Skeletal muscle tissue (tissue), 4 donors: ENCODE data around the gene MALL. TPM values are rescaled to one million over a fixed set of nuclear protein-coding genes. Genes with fewer than 3 reads are reported as not detected.
"Not testable (repeated sequence)": the region's sequence is repeated elsewhere in the genome, so short reads cannot be mapped to it uniquely, and the experiment has no call there.

Experiments used
- H3K27ac ChIP-seq: one replicate; pipeline ENCODE4 v1.7.0; 2013; ENCODE audit warnings: mild to moderate bottlenecking, low read depth, low read length, inconsistent platforms
- H3K27me3 ChIP-seq, 3 donors: one replicate each; pipeline ENCODE4 v1.7.0; 2013; ENCODE audit warnings: low read length in 3 of 3; ENCODE audit not compliant: control insufficient read depth in 3 of 3, insufficient read depth in 3 of 3
- H3K36me3 ChIP-seq, 3 donors: one replicate each; pipeline ENCODE4 v1.7.0; 2013; ENCODE audit warnings: low read length in 3 of 3; ENCODE audit not compliant: control insufficient read depth in 3 of 3, insufficient read depth in 3 of 3
- H3K4me1 ChIP-seq, 3 donors: one replicate each; pipeline ENCODE4 v1.7.0; 2013; ENCODE audit warnings: low read length in 3 of 3, mild to moderate bottlenecking in 3 of 3; ENCODE audit not compliant: control insufficient read depth in 3 of 3, insufficient read depth in 3 of 3
- H3K4me3 ChIP-seq, 3 donors: one replicate each; pipeline ENCODE4 v1.7.0; 2013; ENCODE audit warnings: low read length in 3 of 3
- H3K9ac ChIP-seq, 3 donors: one replicate each; pipeline ENCODE4 v1.7.0; 2013; ENCODE audit warnings: low read length in 3 of 3, mild to moderate bottlenecking in 3 of 3, moderate library complexity in 2 of 3, low read depth in 1 of 3
- H3K9me3 ChIP-seq, 3 donors: one replicate each; pipeline ENCODE4 v1.7.0; 2013; ENCODE audit warnings: low read length in 3 of 3; ENCODE audit not compliant: control insufficient read depth in 3 of 3
- total RNA-seq: library from RNA; depleted of rRNA; stranded (reverse); fragments of >200 nt; gene quantifications from one replicate; pipeline ENCODE4 v1.2.3, GENCODE V29; 2014
- donor health status: Osteomylitis.

The MALL gene
- total RNA-seq, 1 donor from 2014 or later: 8.9 TPM

DNA sequence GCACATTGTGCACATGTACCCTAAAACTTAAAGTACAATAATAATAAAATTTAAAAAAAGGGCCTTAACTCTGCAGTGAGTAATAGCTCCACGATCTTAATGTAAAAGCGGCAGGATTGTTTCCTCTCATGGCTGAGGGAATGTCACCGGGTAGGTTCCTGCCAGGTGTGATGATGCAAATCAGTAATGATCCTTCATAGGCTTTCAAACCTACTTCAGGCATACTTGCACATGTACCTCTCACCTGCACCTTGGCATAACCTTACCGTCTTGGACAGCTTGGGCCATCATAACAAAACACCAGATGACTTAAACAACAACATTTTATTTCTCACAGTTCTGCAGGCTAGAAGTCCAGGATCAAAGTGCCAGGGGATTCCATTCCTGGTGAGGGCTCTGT is 39.7 kb downstream of the MALL start:
- H3K36me3 ChIP-seq, H3K27me3 ChIP-seq, H3K9me3 ChIP-seq, H3K27ac ChIP-seq, H3K4me3 ChIP-seq, H3K9ac ChIP-seq, H3K4me1 ChIP-seq: not testable (repeated sequence)

DNA sequence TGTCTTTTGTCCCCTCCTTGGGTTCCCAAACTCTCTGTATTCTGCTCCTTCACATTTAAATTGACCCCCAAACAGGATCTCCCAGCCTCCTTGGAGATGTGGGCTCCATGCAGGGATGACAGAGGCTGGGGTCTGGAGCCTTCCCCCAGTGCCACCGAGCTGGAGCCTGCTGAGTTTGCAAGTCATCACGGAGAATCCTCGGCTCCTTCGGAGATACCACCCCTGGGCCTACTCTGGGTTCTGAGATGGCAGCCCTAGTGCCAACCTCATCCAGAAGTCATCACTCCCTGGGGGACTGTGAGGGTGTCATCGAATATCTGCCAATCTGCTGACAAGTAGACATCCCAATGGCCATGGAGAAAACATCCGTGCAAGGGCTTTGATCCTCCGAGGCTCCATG is 45.8 kb downstream of the MALL start:
- not testable (repeated sequence) for H3K9ac ChIP-seq, H3K36me3 ChIP-seq, H3K27ac ChIP-seq, H3K9me3 ChIP-seq, H3K4me1 ChIP-seq, H3K27me3 ChIP-seq, H3K4me3 ChIP-seq

DNA sequence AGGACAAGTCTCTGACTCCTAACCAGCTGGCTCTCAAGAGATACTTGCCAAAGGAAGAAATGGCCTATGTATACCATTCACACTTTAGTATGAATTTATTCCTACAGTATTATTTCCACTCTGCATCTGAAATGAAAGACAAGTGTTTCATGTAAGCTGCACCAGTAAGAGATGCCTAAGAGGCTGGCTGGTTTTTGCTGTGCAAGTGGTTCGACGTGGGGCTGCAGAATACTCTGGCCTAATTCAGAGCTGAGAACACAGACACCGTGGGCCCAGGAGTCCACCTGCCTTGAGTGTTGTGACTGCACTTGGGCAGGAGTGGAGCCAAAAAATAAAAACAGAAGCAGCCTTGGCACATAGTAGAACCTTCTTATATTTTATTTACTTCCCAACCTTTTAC is 47.5 kb downstream of the MALL start:
- not testable (repeated sequence) for H3K27ac ChIP-seq, H3K4me1 ChIP-seq, H3K27me3 ChIP-seq

DNA sequence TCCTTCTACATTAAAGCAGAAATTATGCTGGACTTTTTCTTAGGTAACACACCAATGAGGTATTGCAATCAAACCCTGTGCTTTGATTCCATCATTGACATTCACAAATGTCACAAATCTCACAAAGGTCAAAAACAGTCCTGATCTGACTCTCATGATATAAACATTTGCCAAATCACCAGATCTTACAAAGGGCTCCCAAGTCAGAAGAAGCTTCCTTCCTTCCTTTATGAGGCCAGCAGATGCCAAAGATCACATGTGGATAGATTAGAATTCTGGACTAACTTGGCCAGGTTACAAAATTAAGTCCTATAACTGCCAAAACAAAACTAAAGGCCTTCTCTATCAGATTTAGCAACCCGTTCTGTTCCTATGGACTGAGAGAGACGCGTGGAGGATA is 53.3 kb downstream of the MALL start:
- H3K9me3 ChIP-seq, H3K27me3 ChIP-seq, H3K36me3 ChIP-seq, H3K9ac ChIP-seq, H3K4me3 ChIP-seq, H3K4me1 ChIP-seq, H3K27ac ChIP-seq: not testable (repeated sequence)

More for the DNA sequence above, 47.5 kb downstream of the MALL start:
- not testable (repeated sequence) for H3K9me3 ChIP-seq, H3K9ac ChIP-seq, H3K36me3 ChIP-seq, H3K4me3 ChIP-seq

DNA sequence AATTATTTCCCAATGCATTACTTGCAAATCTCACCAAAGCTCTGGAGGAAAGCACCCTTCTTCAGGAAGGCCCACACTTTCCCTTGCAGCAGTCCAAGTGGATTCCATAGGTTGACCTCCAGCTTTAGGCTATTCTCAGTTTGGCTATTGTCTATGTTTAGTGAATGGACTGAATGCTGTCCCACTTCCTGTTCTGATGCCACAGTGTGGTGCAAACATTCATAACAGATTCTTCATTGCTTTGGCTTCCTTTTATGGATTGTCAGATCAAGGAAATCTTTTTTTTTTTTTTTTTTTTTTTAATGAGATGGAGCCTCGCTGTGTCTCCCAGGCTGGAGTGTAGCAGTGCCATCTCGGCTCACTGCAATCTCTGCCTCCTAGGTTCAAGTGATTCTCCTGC is 55.1 kb downstream of the MALL start:
- not testable (repeated sequence) for H3K36me3 ChIP-seq, H3K9me3 ChIP-seq, H3K27ac ChIP-seq, H3K4me3 ChIP-seq, H3K27me3 ChIP-seq, H3K9ac ChIP-seq, H3K4me1 ChIP-seq

DNA sequence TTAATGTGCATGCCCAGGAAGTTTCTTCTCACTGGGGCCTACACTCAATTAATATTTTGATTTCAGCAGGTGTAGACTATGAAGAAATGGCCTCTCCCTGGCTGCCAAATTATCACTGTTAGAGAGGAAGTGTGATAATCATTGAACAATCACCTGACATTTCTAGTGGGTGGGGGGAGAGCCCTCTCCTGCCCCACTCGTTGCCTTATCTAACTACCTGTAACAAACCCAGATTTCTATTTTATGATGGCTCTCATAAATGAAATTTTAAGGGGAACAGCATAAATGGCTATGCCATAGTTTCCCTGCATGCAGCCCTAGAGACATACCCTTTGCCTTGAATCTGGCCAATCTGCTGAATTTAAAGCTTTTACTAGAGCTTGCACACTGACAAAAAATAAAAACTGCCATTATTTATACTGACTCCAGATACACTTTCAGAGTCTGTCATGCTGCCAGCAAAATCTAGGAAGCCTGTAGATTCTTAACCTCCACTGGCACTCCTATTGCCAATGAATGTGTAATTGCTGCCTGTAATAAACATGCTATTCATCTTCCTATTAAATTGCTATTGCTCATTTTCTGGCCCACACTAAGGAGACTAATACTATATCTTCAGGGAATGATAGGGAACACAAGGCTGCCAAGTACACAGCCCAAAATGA is 55.8 kb downstream of the MALL start:
- not testable (repeated sequence) for H3K27me3 ChIP-seq, H3K36me3 ChIP-seq, H3K4me1 ChIP-seq, H3K9me3 ChIP-seq, H3K27ac ChIP-seq, H3K9ac ChIP-seq, H3K4me3 ChIP-seq

DNA sequence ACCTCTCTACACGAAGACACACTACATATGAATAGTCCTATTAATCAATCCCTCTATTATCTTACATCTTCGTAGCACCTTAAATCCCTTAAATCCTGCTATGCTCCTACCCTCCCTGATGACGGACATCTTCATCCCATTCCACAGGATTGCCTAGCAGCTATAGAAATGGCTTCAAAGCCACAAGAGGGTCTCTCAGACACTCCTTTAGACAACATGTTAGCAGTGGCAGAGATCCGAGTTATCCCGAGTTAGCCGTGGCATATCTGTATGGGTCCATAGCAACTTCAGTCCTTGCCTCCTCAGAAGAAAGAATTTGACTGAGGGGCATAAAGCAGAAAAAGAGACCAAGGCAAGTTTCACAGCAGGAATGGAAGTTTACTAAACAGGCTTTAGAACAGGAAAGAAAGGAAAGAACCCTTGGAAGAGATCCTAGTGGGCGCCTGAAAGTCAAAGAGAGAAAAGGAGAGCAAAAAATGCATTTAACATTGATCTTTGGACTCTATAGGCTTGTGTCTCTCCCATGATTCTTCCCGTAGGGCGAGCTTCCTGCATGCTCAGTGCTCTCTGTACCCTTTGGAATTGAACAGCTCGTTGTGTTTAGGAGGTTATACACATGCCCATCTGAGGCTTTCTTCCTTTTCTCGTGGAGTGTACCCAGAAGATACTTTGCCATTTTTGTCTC is 56.5 kb downstream of the MALL start:
- H3K27me3 ChIP-seq, H3K4me1 ChIP-seq, H3K9ac ChIP-seq, H3K9me3 ChIP-seq, H3K27ac ChIP-seq, H3K36me3 ChIP-seq, H3K4me3 ChIP-seq: not testable (repeated sequence)

DNA sequence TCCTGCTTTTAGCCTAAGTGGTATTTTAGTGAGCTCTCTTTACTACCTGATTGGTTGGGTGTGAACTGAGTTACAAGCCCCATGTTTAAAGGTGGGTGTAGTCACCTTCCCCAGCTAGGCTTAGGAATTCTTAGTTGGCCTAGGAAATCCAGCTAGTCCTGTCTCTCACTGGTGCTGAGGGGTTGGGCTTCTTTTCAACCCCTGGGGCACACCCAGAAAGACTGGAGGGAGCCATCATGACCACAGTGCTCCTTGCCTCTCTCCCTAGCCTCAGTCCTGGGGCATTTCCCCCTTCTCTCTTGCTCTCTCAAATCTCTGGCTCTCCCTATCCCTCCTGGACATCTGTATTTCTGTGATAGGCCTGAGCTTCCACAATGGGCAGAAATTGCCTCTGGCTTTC is 57.6 kb downstream of the MALL start:
- H3K36me3 ChIP-seq, H3K9ac ChIP-seq, H3K9me3 ChIP-seq, H3K27ac ChIP-seq, H3K4me1 ChIP-seq, H3K4me3 ChIP-seq, H3K27me3 ChIP-seq: not testable (repeated sequence)

DNA sequence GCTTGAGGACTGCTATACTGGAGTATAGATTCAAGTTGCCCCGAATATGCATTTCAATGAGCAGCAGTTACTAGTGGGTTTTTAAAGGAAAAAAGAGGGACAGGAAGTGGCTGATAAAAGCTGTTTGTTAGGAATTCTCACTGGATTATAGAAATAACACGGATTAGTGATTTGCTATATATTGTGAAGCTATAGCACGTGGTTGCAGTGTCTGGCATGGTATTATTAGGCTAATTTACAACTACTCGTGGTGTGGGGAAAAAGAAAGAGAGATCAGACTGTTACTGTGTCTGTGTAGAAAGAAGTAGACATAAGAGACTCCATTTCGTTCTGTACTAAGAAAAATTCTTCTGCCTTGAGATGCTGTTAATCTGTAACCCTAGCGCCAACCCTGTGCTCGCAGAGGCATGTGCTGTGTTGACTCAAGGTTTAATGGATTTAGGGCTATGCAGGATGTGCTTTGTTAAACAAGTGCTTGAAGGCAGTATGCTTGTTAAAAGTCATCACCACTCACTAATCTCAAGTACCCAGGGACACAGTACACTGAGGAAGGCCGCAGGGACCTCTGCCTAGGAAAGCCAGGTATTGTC is 59.7 kb downstream of the MALL start:
- not testable (repeated sequence) for H3K9me3 ChIP-seq, H3K4me3 ChIP-seq, H3K27ac ChIP-seq, H3K36me3 ChIP-seq, H3K9ac ChIP-seq, H3K4me1 ChIP-seq, H3K27me3 ChIP-seq

DNA sequence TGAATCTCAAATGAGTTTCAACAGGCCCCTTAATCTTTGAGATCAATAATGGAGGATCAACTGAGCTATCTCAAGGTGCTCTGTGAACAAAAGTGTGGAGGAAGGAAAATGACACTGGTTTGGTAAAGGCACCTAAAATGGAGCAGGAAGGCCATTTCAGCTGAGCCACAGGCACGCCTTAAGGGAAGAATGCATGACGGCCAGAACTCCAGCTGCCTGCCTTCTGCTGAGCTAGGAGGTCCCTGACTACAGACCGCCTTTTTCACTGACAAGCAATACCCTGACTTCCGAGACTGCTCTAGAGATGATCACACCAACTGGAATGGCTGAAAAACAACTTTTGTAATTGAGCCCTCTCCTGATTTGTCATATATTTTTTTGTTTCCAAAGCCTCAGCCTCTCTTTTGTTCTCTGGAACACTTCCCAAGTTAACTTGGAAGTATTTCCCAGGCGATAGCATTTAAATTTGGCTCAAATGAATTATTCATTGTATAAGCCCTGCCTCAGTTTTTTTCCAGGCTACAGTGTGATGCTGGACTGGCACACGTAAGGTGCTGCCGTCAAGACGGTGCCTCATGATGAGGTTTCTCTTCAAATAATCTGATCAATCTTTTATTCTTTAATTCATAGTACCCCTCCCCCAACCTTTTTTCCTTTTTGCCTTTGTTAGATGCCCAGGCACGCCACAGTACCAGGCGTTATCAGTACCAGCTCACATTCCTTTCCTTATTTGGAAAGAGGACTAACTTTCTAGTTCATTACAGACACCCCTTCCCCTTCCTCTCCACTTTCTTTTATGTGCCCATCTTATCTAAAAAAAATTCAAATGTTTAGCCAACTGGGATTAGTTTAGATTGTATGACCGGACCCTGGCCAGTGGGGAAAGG is 60.9 kb downstream of the MALL start:
- not testable (repeated sequence) for H3K27ac ChIP-seq, H3K9me3 ChIP-seq, H3K9ac ChIP-seq, H3K4me3 ChIP-seq, H3K36me3 ChIP-seq, H3K4me1 ChIP-seq, H3K27me3 ChIP-seq
